H1 (cell line): ENCODE measurements around the gene MYCBP2. TPM values are rescaled to one million over a fixed set of nuclear protein-coding genes. Genes with fewer than 3 reads are reported as not detected.
"Not testable (repeated sequence)": the region's sequence is repeated elsewhere in the genome, so short reads cannot be mapped to it uniquely, and the experiment has no call there.

Experiments
- CTCF ChIA-PET: fragments of 300-600 bp; sonication (Branson Sonifier 250); formaldehyde crosslinking; loops from one replicate; lab custom pipeline; 2021; ENCODE audit not compliant: partially characterized antibody; lab: Charles Lee
- POLR2A ChIA-PET: fragments of 300-600 bp; sonication (Branson Sonifier 250); formaldehyde crosslinking; loops from one replicate; lab custom pipeline; 2021; ENCODE audit warnings: inconsistent platforms; ENCODE audit not compliant: partially characterized antibody; lab: Charles Lee
- DNase-seq, 2 experiments: peaks; one replicate each; pipeline versions ENCODE4 v3.0.0 to v3.0.0-alpha.2; 2010 to 2022; ENCODE audit warnings: low spot score in 2 of 2, low read depth in 1 of 2, mixed read lengths in 1 of 2
- FAIRE-seq: peaks from 2 replicates; lab custom pipeline; 2011; peaks lifted over from hg19 to GRCh38; lab: Jason Lieb, UNC
- H2AFZ ChIP-seq: 2 replicates; pipeline ENCODE4 v1.8.1; 2012; ENCODE audit warnings: low read length, inconsistent platforms
- H2AK5ac ChIP-seq: 2 replicates; pipeline ENCODE4 v1.6.1; 2013; ENCODE audit warnings: low read depth, low read length
- H2BK120ac ChIP-seq: replicated peaks from 2 replicates; pipeline ENCODE3; 2013; ENCODE audit warnings: low read depth, low read length, inconsistent platforms
- H2BK12ac ChIP-seq: 2 replicates; pipeline ENCODE4 v1.6.1; 2013; ENCODE audit warnings: low read depth, low read length
- H2BK15ac ChIP-seq: 2 replicates; pipeline ENCODE4 v1.6.1; 2013; ENCODE audit warnings: low read length
- H2BK20ac ChIP-seq: 2 replicates; pipeline ENCODE4 v1.6.1; 2013; ENCODE audit warnings: low read length
- H2BK5ac ChIP-seq: 2 replicates; pipeline ENCODE4 v1.6.1; 2013; ENCODE audit warnings: low read depth, low read length
- H3K14ac ChIP-seq: 2 replicates; pipeline ENCODE4 v1.6.1; 2013; ENCODE audit warnings: inconsistent platforms; ENCODE audit not compliant: insufficient read length
- H3K18ac ChIP-seq: 2 replicates; pipeline ENCODE4 v1.6.1; 2013; ENCODE audit warnings: low read length; ENCODE audit errors: extremely low read depth
- H3K23ac ChIP-seq: 2 replicates; pipeline ENCODE4 v1.6.1; 2013; ENCODE audit warnings: inconsistent platforms; ENCODE audit not compliant: insufficient read length
- H3K23me2 ChIP-seq: 2 replicates; pipeline ENCODE4 v1.6.1; 2013; ENCODE audit warnings: low read depth, low read length
- H3K27ac ChIP-seq: 2 replicates; pipeline ENCODE4 v1.6.1; 2011; ENCODE audit warnings: low read depth, low read length, inconsistent platforms
- H3K27me3 ChIP-seq, 4 experiments: replicated peaks in 1 of 4; 1 replicate in 1 of 4; 2 replicates in 3 of 4; pipeline versions ENCODE4 v1.6.1 to v1.8.1; 2011 to 2013; ENCODE audit warnings: low read length in 3 of 4, mild to moderate bottlenecking in 3 of 4, inconsistent platforms in 2 of 4, mixed read lengths in 2 of 4, moderate library complexity in 1 of 4; ENCODE audit not compliant: control insufficient read depth in 3 of 4, insufficient read depth in 3 of 4; ENCODE audit errors: extremely low read depth in 1 of 4
- H3K36me3 ChIP-seq, 4 experiments: 2 replicates each; pipeline versions ENCODE4 v1.6.1 to v1.8.1; 2011 to 2013; ENCODE audit warnings: mild to moderate bottlenecking in 4 of 4, low read length in 3 of 4, moderate library complexity in 2 of 4, control low read depth in 1 of 4, inconsistent platforms in 1 of 4; ENCODE audit not compliant: insufficient read depth in 4 of 4, control insufficient read depth in 2 of 4
- H3K4ac ChIP-seq: replicated peaks from 2 replicates; pipeline ENCODE3; 2013; ENCODE audit warnings: low read length, low read depth, mixed read lengths, inconsistent platforms; ENCODE audit not compliant: insufficient read length
- H3K4me1 ChIP-seq, 4 experiments: replicated peaks in 1 of 4; 1 replicate in 1 of 4; 2 replicates in 3 of 4; pipeline versions ENCODE4 v1.6.1 to v1.8.1; 2011 to 2013; ENCODE audit warnings: low read length in 3 of 4, inconsistent platforms in 2 of 4, mixed read lengths in 1 of 4; ENCODE audit not compliant: insufficient read depth in 4 of 4, control insufficient read depth in 3 of 4
- H3K4me2 ChIP-seq, 2 experiments: 2 replicates each; pipeline versions ENCODE4 v1.6.1 to v1.8.1; 2011 to 2013; ENCODE audit warnings: low read depth in 2 of 2, low read length in 2 of 2, control low read depth in 1 of 2, inconsistent platforms in 1 of 2, mild to moderate bottlenecking in 1 of 2; ENCODE audit not compliant: insufficient read depth in 1 of 2
- H3K4me3 ChIP-seq, 4 experiments: fragments of 200-600, 300-600 bp in 1 of 4; sonication (generic), shearing (Covaris generic), sonication (Bioruptor Twin) in 1 of 4; 2 replicates each; pipeline versions ENCODE4 v1.5.1 to v1.8.1; 2011 to 2016; ENCODE audit warnings: low read length in 4 of 4, low read depth in 3 of 4, control low read depth in 2 of 4, inconsistent platforms in 2 of 4, mild to moderate bottlenecking in 2 of 4, mixed read lengths in 1 of 4, moderate library complexity in 1 of 4; ENCODE audit not compliant: insufficient read depth in 2 of 4; ENCODE audit errors: extremely low read depth in 1 of 4
- H3K56ac ChIP-seq: replicated peaks from 2 replicates; pipeline ENCODE3; 2013; ENCODE audit warnings: low read depth, mild to moderate bottlenecking, mixed read lengths, low read length, inconsistent platforms; ENCODE audit not compliant: insufficient read length
- H3K79me1 ChIP-seq: 2 replicates; pipeline ENCODE4 v1.6.1; 2013; ENCODE audit warnings: low read depth, low read length, control low read depth
- H3K79me2 ChIP-seq, 2 experiments: 2 replicates each; pipeline versions ENCODE4 v1.6.1 to v1.8.1; 2012 to 2013; ENCODE audit warnings: low read length in 2 of 2, mild to moderate bottlenecking in 2 of 2, inconsistent platforms in 1 of 2; ENCODE audit not compliant: insufficient read depth in 2 of 2, control insufficient read depth in 1 of 2
- H3K9ac ChIP-seq, 4 experiments: replicated peaks in 1 of 4; 1 replicate in 1 of 4; 2 replicates in 3 of 4; pipeline versions ENCODE4 v1.6.1 to v1.8.1; 2011 to 2013; ENCODE audit warnings: low read depth in 3 of 4, low read length in 3 of 4, control low read depth in 2 of 4, mild to moderate bottlenecking in 2 of 4, moderate library complexity in 2 of 4, inconsistent platforms in 1 of 4; ENCODE audit errors: extremely low read depth in 1 of 4
- H3K9me3 ChIP-seq, 2 experiments: 2 replicates each; pipeline versions ENCODE4 v1.6.1 to v1.8.1; 2012 to 2013; ENCODE audit warnings: mild to moderate bottlenecking in 2 of 2, moderate library complexity in 2 of 2, control low read depth in 1 of 2, inconsistent platforms in 1 of 2, low read depth in 1 of 2, low read length in 1 of 2, mixed read lengths in 1 of 2; ENCODE audit not compliant: insufficient read depth in 2 of 2
- H4K20me1 ChIP-seq, 2 experiments: replicated peaks in 1 of 2; 2 replicates each; pipeline versions ENCODE3 to v1.8.1; 2011 to 2013; ENCODE audit warnings: inconsistent platforms in 2 of 2, low read length in 2 of 2, mild to moderate bottlenecking in 1 of 2; ENCODE audit not compliant: insufficient read depth in 2 of 2, control insufficient read depth in 1 of 2
- H4K5ac ChIP-seq: 2 replicates; pipeline ENCODE4 v1.6.1; 2013; ENCODE audit warnings: low read length, low read depth, mixed read lengths, inconsistent platforms; ENCODE audit not compliant: insufficient read length
- H4K8ac ChIP-seq: 2 replicates; pipeline ENCODE4 v1.8.0; 2013; ENCODE audit warnings: mild to moderate bottlenecking, moderate library complexity, low read length, inconsistent platforms; ENCODE audit not compliant: insufficient read depth; ENCODE audit errors: extremely low read depth
- H4K91ac ChIP-seq: replicated peaks from 2 replicates; pipeline ENCODE3; 2013; ENCODE audit warnings: low read length, mixed read lengths, inconsistent platforms; ENCODE audit not compliant: insufficient read length
- WGBS, 2 experiments: shearing (Covaris generic) in 1 of 2; methylation state at CpG; one replicate each; pipeline versions ENCODE4 v1.1.6 to v1.1.7; 2013 to 2015; ENCODE audit warnings: low lambda C conversion rate in 2 of 2, mixed read lengths in 2 of 2, inconsistent platforms in 1 of 2, low coverage in 1 of 2, missing lambda C conversion rate in 1 of 2; ENCODE audit not compliant: insufficient replicate concordance in 2 of 2, insufficient coverage in 1 of 2, insufficient read length in 1 of 2; ENCODE audit errors: extremely low coverage in 1 of 2, missing lambda C conversion rate in 1 of 2; 5-methylcytosine and 5-hydroxymethylcytosine counted together
- polyA plus RNA-seq, 7 experiments: library from polyadenylated mRNA; depleted of rRNA in 3 of 7; stranded (reverse) in 5 of 7; unstranded in 2 of 7; fragments of >200 nt in 5 of 7; fragments of 200-250 nt in 2 of 7; gene quantifications; 1 replicate in 5 of 7; 2 replicates in 1 of 7; 4 replicates in 1 of 7; pipeline versions ENCODE4 v1.2.1 to v1.2.3, GENCODE V29; 2011 to 2013; ENCODE audit warnings: missing spikeins in 2 of 7, mixed read lengths in 2 of 7
- total RNA-seq: library from RNA; stranded (reverse); fragmentation: NEBNext Ultra II Directional; extraction: Animal tissue kit (Norgen Biotek cat#: 25700); gene quantifications from 2 replicates; pipeline ENCODE4 v1.2.1, GENCODE V29; 2021

Gene MYCBP2
- total and polyA plus RNA-seq, 2 of the 8 experiments (the other 6 are each of a cell fraction or from before 2014, with no cell fraction given) = 19.0 to 52.1 TPM

GRCh38 chr13:77315509-77315908 lies 11.4 kb downstream of the MYCBP2 start:
- H3K4me2 ChIP-seq, H3K14ac ChIP-seq, H3K18ac ChIP-seq, H4K8ac ChIP-seq, H4K20me1 ChIP-seq, H2BK120ac ChIP-seq, DNase-seq, H3K4ac ChIP-seq, H2AK5ac ChIP-seq, H2BK20ac ChIP-seq, H3K4me3 ChIP-seq, H3K23ac ChIP-seq, H3K9ac ChIP-seq, H3K27me3 ChIP-seq, POLR2A ChIA-PET, H4K91ac ChIP-seq, H2BK15ac ChIP-seq, H3K36me3 ChIP-seq, H3K23me2 ChIP-seq, H3K27ac ChIP-seq, H4K5ac ChIP-seq, H3K56ac ChIP-seq, H3K79me1 ChIP-seq, H3K9me3 ChIP-seq, FAIRE-seq, H2BK5ac ChIP-seq, H2AFZ ChIP-seq, H2BK12ac ChIP-seq: not testable (repeated sequence)
- CTCF ChIA-PET = interaction anchor here (0.8 to 0.9 kb wide), 2 partner anchors 24 to 74 kb away, joined by 3 to 4 read pairs; no protein-coding TSS in a partner anchor
- H3K79me2 ChIP-seq = peaks cover 0 to 89% of the 10 kb centered on the region in 2 experiments; a peak in 3 of 4 replicates
- WGBS, 2 experiments = 91% methylated on average over 7 of the region's 7 CpGs; no CpG with 5 or more reads in 1 of the 2 experiments
- H3K4me1 ChIP-seq = peaks cover 0 to 10% (median 6%) of the 10 kb centered on the region in 4 experiments; a peak in 5 of 7 replicates
